Thoracic aorta (tissue), 2 donors: Measurements from ENCODE around the gene DACT2. TPM values are rescaled to one million over a fixed set of nuclear protein-coding genes. Genes with fewer than 3 reads are reported as not detected.
"Not testable (repeated sequence)": the region's sequence is repeated elsewhere in the genome, so short reads cannot be mapped to it uniquely, and the experiment has no call there.

ENCODE experiments used
- ATAC-seq: fragments of 150-250 bp; one replicate; pipeline ENCODE4 v1.8.0; 2017; ENCODE audit warnings: low read depth; ENCODE audit not compliant: insufficient number of reproducible peaks, low FRiP score
- DNase-seq: peaks from one replicate; pipeline ENCODE4 v3.0.0-alpha.2; 2020; ENCODE audit warnings: low spot score
- H3K27ac ChIP-seq, 2 donors: fragments of 200-600 bp; sonication (generic); 1 replicate in 1 of 2; 2 replicates in 1 of 2; pipeline ENCODE4 v1.5.1; 2016; ENCODE audit warnings: mild to moderate bottlenecking in 2 of 2, moderate library complexity in 2 of 2
- H3K27me3 ChIP-seq: fragments of 200-600 bp; sonication (generic); replicated peaks from 2 replicates; pipeline ENCODE4 v1.6.0; 2016; ENCODE audit warnings: mild to moderate bottlenecking; ENCODE audit not compliant: insufficient read depth
- H3K36me3 ChIP-seq: fragments of 200-600 bp; sonication (generic); one replicate; pipeline ENCODE4 v1.5.1; 2016
- H3K4me1 ChIP-seq, 2 donors: fragments of 200-600 bp; sonication (generic); 1 replicate in 1 of 2; 2 replicates in 1 of 2; pipeline versions ENCODE4 v1.5.1 to v1.6.0; 2016; ENCODE audit warnings: low read depth in 2 of 2, mild to moderate bottlenecking in 1 of 2; ENCODE audit not compliant: control insufficient read depth in 1 of 2
- H3K4me3 ChIP-seq: fragments of 200-600 bp; sonication (generic); 2 replicates; pipeline ENCODE4 v1.5.1; 2016; ENCODE audit warnings: mild to moderate bottlenecking
- H3K9me3 ChIP-seq: fragments of 200-600 bp; sonication (generic); 2 replicates; pipeline ENCODE4 v1.5.1; 2016
- CTCF ChIP-seq: fragments of 200-600 bp; sonication (generic); IDR thresholded peaks from one replicate; pipeline ENCODE4 v1.5.1; 2019; ENCODE audit warnings: antibody characterized with exemption
- total RNA-seq, 2 donors: library from RNA; depleted of rRNA; stranded (reverse); fragments of >200 nt; gene quantifications; one replicate each; pipeline versions ENCODE4 v1.1.0 to v1.2.3, GENCODE V29; 2016

DACT2 gene
- total RNA-seq, 2 donors from 2014 or later, result 0.28 to 0.41 TPM

- H3K27ac ChIP-seq, result no peak overlapping the region
- DNase-seq (no peak), ATAC-seq (no peak)
- H3K27me3 ChIP-seq, result no peaks in the 10 kb centered on the region
- H3K4me3 ChIP-seq, result no peak overlapping the region
- no peaks in the 10 kb centered on the region for H3K9me3 ChIP-seq
- TF ChIP-seq CTCF, result no peak
- H3K4me1 ChIP-seq, result no peaks in the 10 kb centered on the region
- no peaks in the 10 kb centered on the region for H3K36me3 ChIP-seq
These were observed 50.8 kb downstream of the DACT2 start for GRCh38 chr6:168268755-168269154.

- not testable (repeated sequence) for H3K9me3 ChIP-seq, H3K27ac ChIP-seq, H3K27me3 ChIP-seq, ATAC-seq, H3K4me3 ChIP-seq, DNase-seq, H3K36me3 ChIP-seq, H3K4me1 ChIP-seq
These were observed 51.8 kb downstream of the DACT2 start for GRCh38 chr6:168267779-168268178.

GRCh38 chr6:168265827-168266815, 53.5 kb downstream of the DACT2 start:
- TF ChIP-seq CTCF, result no peak
- H3K27me3 ChIP-seq, result no peaks in the 10 kb centered on the region
- no peak overlapping the region for H3K27ac ChIP-seq
- no peaks in the 10 kb centered on the region for H3K4me1 ChIP-seq
- no peak overlapping the region for H3K4me3 ChIP-seq
- ATAC-seq (no peak), DNase-seq (no peak)
- no peaks in the 10 kb centered on the region for H3K36me3 ChIP-seq
- no peaks in the 10 kb centered on the region for H3K9me3 ChIP-seq

- no peak for ATAC-seq
- H3K36me3 ChIP-seq, result no peaks in the 10 kb centered on the region
- no peaks in the 10 kb centered on the region for H3K4me1 ChIP-seq
- no peak for TF ChIP-seq CTCF
- H3K27ac ChIP-seq, result no peak overlapping the region
- no peak overlapping the region for H3K4me3 ChIP-seq
- no peak for DNase-seq
- no peaks in the 10 kb centered on the region for H3K9me3 ChIP-seq
- no peaks in the 10 kb centered on the region for H3K27me3 ChIP-seq
These were observed 54.2 kb downstream of the DACT2 start for GRCh38 chr6:168265394-168265793.

GRCh38 chr6:168264593-168265335, 54.8 kb downstream of the DACT2 start:
- no peak for TF ChIP-seq CTCF
- Histone ChIP-seq H3K27ac (no peak overlapping the region), H3K9me3 (no peaks in the 10 kb centered on the region), H3K36me3 (no peaks in the 10 kb centered on the region), H3K27me3 (no peaks in the 10 kb centered on the region), H3K4me1 (no peaks in the 10 kb centered on the region), H3K4me3 (no peak overlapping the region)
- no peak for ATAC-seq
- DNase-seq, result no peak
